Measurements from ENCODE around the gene MROH7. TPM values are rescaled to one million over a fixed set of nuclear protein-coding genes. Genes with fewer than 3 reads are reported as not detected.
A peak's percentile ranks its signal among the peaks of the same experiment; 100 is the strongest.

The MROH7 gene
- total and polyA plus RNA-seq, 9 of the 15 experiments (the other 6 are each of a cell fraction or from before 2014, with no cell fraction given): not detected

- TF ChIP-seq, protein P1, sequence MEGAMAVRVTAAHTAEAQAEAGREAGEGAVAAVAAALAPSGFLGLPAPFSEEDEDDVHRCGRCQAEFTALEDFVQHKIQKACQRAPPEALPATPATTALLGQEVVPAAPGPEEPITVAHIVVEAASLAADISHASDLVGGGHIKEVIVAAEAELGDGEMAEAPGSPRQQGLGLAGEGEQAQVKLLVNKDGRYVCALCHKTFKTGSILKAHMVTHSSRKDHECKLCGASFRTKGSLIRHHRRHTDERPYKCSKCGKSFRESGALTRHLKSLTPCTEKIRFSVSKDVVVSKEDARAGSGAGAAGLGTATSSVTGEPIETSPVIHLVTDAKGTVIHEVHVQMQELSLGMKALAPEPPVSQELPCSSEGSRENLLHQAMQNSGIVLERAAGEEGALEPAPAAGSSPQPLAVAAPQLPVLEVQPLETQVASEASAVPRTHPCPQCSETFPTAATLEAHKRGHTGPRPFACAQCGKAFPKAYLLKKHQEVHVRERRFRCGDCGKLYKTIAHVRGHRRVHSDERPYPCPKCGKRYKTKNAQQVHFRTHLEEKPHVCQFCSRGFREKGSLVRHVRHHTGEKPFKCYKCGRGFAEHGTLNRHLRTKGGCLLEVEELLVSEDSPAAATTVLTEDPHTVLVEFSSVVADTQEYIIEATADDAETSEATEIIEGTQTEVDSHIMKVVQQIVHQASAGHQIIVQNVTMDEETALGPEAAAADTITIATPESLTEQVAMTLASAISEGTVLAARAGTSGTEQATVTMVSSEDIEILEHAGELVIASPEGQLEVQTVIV (CRISPR knock-in tag; IDR thresholded peaks at IDR 0.05; ENCODE audit: borderline replicate concordance): no peak
Measured at GRCh38 chr1:54667797-54668196, 26.2 kb downstream of the MROH7 start (continued).

DNA sequence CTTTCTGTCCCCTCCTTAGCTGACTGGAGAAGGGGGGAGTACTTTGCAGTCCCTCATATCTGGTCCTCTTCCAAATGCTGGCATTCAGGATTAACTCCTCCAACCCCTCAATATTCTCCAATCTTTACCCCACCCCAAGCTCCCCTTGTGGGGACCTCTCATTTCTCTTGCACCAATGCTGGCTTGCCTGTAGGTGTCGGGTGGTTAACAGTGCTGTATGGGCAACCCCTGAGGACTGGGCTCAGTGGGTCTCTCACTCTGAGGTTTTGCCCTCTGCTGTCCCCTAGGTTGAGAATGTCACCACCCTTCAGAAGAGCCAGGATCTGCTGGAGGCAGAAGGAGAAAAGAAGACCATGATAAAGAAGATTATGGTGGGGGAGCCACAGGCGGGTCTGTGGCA lies 27.0 kb downstream of the MROH7 start:
- peaks cover 3% of the 10 kb centered on the region for H3K9me1 ChIP-seq (ENCODE audit: control insufficient read depth, insufficient read depth, low read length)
- H3K27ac ChIP-seq (ENCODE audit: extremely low read depth, low read depth, low read length): no peak overlapping the region
- H2AFZ ChIP-seq (ENCODE audit: low read depth, low read length): no peak overlapping the region
- no TSS peak for BruUV-seq (replicated peaks)
- intact Hi-C loops (cut with micrococcal nuclease) (loop anchor here (10.0 kb wide), 1 partner anchor 544 kb away; no protein-coding TSS in a partner anchor), in situ Hi-C loops (cut with MboI) (loop anchor here (5.0 kb wide), 1 partner anchor 124 kb away; no protein-coding TSS in a partner anchor)
- ChIA-PET POLR2A (no interaction called here), CTCF (ENCODE audit: low intra/inter-chr PET ratio) (no interaction called here)
- H3K9ac ChIP-seq (ENCODE audit: insufficient read depth in 1 of 2, low read depth in 2 of 2, low read length in 2 of 2): no peak overlapping the region
- 0 out of 2 replicates have a peak, but pooled peaks cover 12% of the 10 kb centered on the region for H4K20me1 ChIP-seq (replicated peaks; ENCODE audit: control insufficient read depth, insufficient read depth, low read length)
- H3K4me3 ChIP-seq: no peak overlapping the region
- no peaks in the 10 kb centered on the region for H3K9me3 ChIP-seq (replicated peaks; ENCODE audit: control insufficient read depth, insufficient read depth, low read depth, low read length)
- ATAC-seq (peak; percentile 24; the same call in 1 of the 3 replicates), FAIRE-seq (no peak), DNase-seq (ENCODE audit: extremely low read depth in 1 of 4, low spot score in 3 of 4) (no peak)
- peaks cover 10 to 12% of the 10 kb centered on the region in 2 experiments; a peak in 4 of 5 replicates for H3K27me3 ChIP-seq (ENCODE audit: control insufficient read depth in 2 of 2, insufficient read depth in 2 of 2, low read length in 2 of 2)
- TF ChIP-seq PHB (CRISPR knock-in tag; IDR thresholded peaks at IDR 0.05) (no peak), CREM (IDR thresholded peaks at IDR 0.05; ENCODE audit: low read depth) (no peak), TBL1XR1 (IDR thresholded peaks at IDR 0.05; ENCODE audit: low read length in 2 of 2) (no peak), MBD2 (IDR thresholded peaks at IDR 0.05; ENCODE audit: borderline replicate concordance, low read depth) (no peak), CTCF (IDR thresholded peaks at IDR 0.05 in 2 of 3, conservative IDR thresholded peaks at IDR 0.05 in 1 of 3; ENCODE audit: insufficient read depth in 2 of 3, low read depth in 1 of 3, low read length in 3 of 3) (peak; percentile 21 to 31 (median 27); a peak in 3 of 6 replicates), ZNF561 (CRISPR knock-in tag; conservative IDR thresholded peaks at IDR 0.05) (no peak), ZNF785 (CRISPR knock-in tag; IDR thresholded peaks at IDR 0.05) (no peak), BMI1 (IDR thresholded peaks at IDR 0.05; ENCODE audit: low read length) (no peak)
- H3K36me3 ChIP-seq (ENCODE audit: control insufficient read depth, insufficient read depth, low read length): no peaks in the 10 kb centered on the region
- no peaks in the 10 kb centered on the region for H3K79me2 ChIP-seq (ENCODE audit: control insufficient read depth, insufficient read depth, low read length)
- WGBS (ENCODE audit: insufficient coverage, low coverage, missing lambda C conversion rate): 3% methylated on average over 2 of the region's 2 CpGs
- H3K4me1 ChIP-seq (replicated peaks in 1 of 2; ENCODE audit: control insufficient read depth in 2 of 2, insufficient read depth in 2 of 2, low read length in 2 of 2): no peaks in the 10 kb centered on the region
- no peak overlapping the region for H3K4me2 ChIP-seq (ENCODE audit: insufficient read depth, low read length)
